K562 (cell line): ENCODE data around the gene CFD. TPM values are rescaled to one million over a fixed set of nuclear protein-coding genes. Genes with fewer than 3 reads are reported as not detected.

Experiments
- ADNP ChIP-seq: fragments of 200-800 bp; sonication (Bioruptor generic); IDR thresholded peaks from 2 replicates; pipeline ENCODE4 v1.6.1; 2016; ENCODE audit warnings: missing genetic modification characterization, missing compliant biosample characterization
- BDP1 ChIP-seq: IDR thresholded peaks from 3 replicates; pipeline ENCODE4 v1.6.1; 2011; ENCODE audit not compliant: insufficient read length, insufficient read depth
- CREB1 ChIP-seq, 2 experiments: sonication (generic) in 1 of 2; formaldehyde crosslinking in 1 of 2; IDR thresholded peaks; 2 replicates each; pipeline versions ENCODE4 v1.6.1 to v1.8.0; 2012 to 2022; ENCODE audit warnings: inconsistent platforms in 1 of 2, mild to moderate bottlenecking in 1 of 2, missing genetic modification reagents in 1 of 2, moderate library complexity in 1 of 2
- ERF ChIP-seq: fragments of 450-650 bp; formaldehyde crosslinking; IDR thresholded peaks from 2 replicates; pipeline ENCODE4 v1.4.0; 2020; ENCODE audit warnings: mild to moderate bottlenecking, mixed read lengths
- ETV6 ChIP-seq, 3 experiments: fragments of 150-350 bp in 1 of 3; sonication (generic) in 1 of 3; formaldehyde crosslinking in 1 of 3; IDR thresholded peaks; 2 replicates each; pipeline versions ENCODE4 v1.6.1 to v1.8.0; 2014 to 2022; ENCODE audit warnings: borderline replicate concordance in 2 of 3, low read depth in 2 of 3, antibody characterized with exemption in 1 of 3, low read length in 1 of 3, mild to moderate bottlenecking in 1 of 3, missing genetic modification reagents in 1 of 3
- FUS ChIP-seq: fragments of 200-400 bp; formaldehyde crosslinking; optimal IDR thresholded peaks from 2 replicates; pipeline ENCODE3; 2017; ENCODE audit warnings: low read depth, low read length
- GTF2A2 ChIP-seq: IDR thresholded peaks from 2 replicates; pipeline ENCODE4 v1.6.1; 2016; ENCODE audit warnings: mild to moderate bottlenecking, missing genetic modification characterization, missing compliant biosample characterization
- HEY1 ChIP-seq: fragments of 250-450 bp; sonication (Bioruptor Pico); IDR thresholded peaks from 2 replicates; pipeline ENCODE4 v1.5.0; 2020; ENCODE audit warnings: mild to moderate bottlenecking, moderate library complexity, borderline replicate concordance
- KAT7 ChIP-seq: sonication (generic); formaldehyde crosslinking; IDR thresholded peaks from 2 replicates; pipeline ENCODE4 v1.8.0; 2022; ENCODE audit warnings: missing genetic modification reagents, mild to moderate bottlenecking, borderline replicate concordance
- NCOA4 ChIP-seq: fragments of 450-650 bp; IDR thresholded peaks from 2 replicates; pipeline ENCODE4 v1.6.1; 2018; ENCODE audit warnings: mild to moderate bottlenecking; ENCODE audit not compliant: partially characterized antibody
- NR4A1 ChIP-seq, 2 experiments: fragments of 250-450 bp in 1 of 2; fragments of 450-650 bp in 1 of 2; sonication (Bioruptor Pico) in 1 of 2; IDR thresholded peaks; 2 replicates each; pipeline versions ENCODE4 v1.4.0 to v1.6.1; 2016 to 2020; ENCODE audit warnings: mild to moderate bottlenecking in 2 of 2, missing compliant biosample characterization in 1 of 2, missing genetic modification characterization in 1 of 2, moderate library complexity in 1 of 2
- PHB2 ChIP-seq: fragments of 450-650 bp; IDR thresholded peaks from 2 replicates; pipeline ENCODE4 v1.6.1; 2017; ENCODE audit warnings: low read depth
- RBM14 ChIP-seq: fragments of 200-400 bp; formaldehyde crosslinking; IDR thresholded peaks from 2 replicates; pipeline ENCODE4 v1.6.1; 2018; ENCODE audit warnings: low read depth, mild to moderate bottlenecking, low read length, moderate library complexity, borderline replicate concordance; ENCODE audit not compliant: insufficient read depth
- RFX1 ChIP-seq: fragments of 450-650 bp; IDR thresholded peaks from 2 replicates; pipeline ENCODE4 v1.6.1; 2016; ENCODE audit warnings: mild to moderate bottlenecking, moderate library complexity
- SMC3 ChIP-seq: conservative IDR thresholded peaks from 2 replicates; pipeline ENCODE4 v1.6.1; 2011; ENCODE audit warnings: low read depth, low read length, improper control_type of control experiment; ENCODE audit not compliant: insufficient read depth
- SP2 ChIP-seq: IDR thresholded peaks from 2 replicates; pipeline ENCODE4 v1.6.1; 2011; ENCODE audit warnings: mild to moderate bottlenecking, low read depth, low read length, moderate library complexity; ENCODE audit not compliant: poor library complexity, severe bottlenecking; ENCODE audit errors: extremely low read depth
- TOE1 ChIP-seq, 2 experiments: fragments of 450-650 bp in 1 of 2; sonication (generic) in 1 of 2; formaldehyde crosslinking in 1 of 2; IDR thresholded peaks; 2 replicates each; pipeline versions ENCODE4 v1.7.1 to v1.8.0; 2016 to 2022; ENCODE audit warnings: borderline replicate concordance in 2 of 2, mild to moderate bottlenecking in 2 of 2, antibody characterized with exemption in 1 of 2, inconsistent platforms in 1 of 2, low read depth in 1 of 2, missing genetic modification reagents in 1 of 2, moderate library complexity in 1 of 2
- ZBTB33 ChIP-seq: sonication (generic); formaldehyde crosslinking; IDR thresholded peaks from 2 replicates; pipeline ENCODE4 v1.8.1; 2023; ENCODE audit warnings: mild to moderate bottlenecking, missing genetic modification reagents
- ZBTB5 ChIP-seq: fragments of 450-650 bp; IDR thresholded peaks from 2 replicates; pipeline ENCODE4 v1.6.1; 2017; ENCODE audit warnings: antibody characterized with exemption
- ZC3H4 ChIP-seq: sonication (generic); formaldehyde crosslinking; IDR thresholded peaks from 2 replicates; pipeline ENCODE4 v1.9.0; 2021; ENCODE audit warnings: missing genetic modification reagents, borderline replicate concordance
- ZKSCAN3 ChIP-seq: fragments of 250-450 bp; sonication (Bioruptor Pico); IDR thresholded peaks from 2 replicates; pipeline ENCODE4 v1.4.0; 2020
- ZNF12 ChIP-seq: sonication (generic); formaldehyde crosslinking; IDR thresholded peaks from 2 replicates; pipeline ENCODE4 v1.4.0; 2020; ENCODE audit warnings: mild to moderate bottlenecking, missing genetic modification reagents
- ZNF133 ChIP-seq: fragments of 250-450 bp; sonication (Bioruptor Pico); IDR thresholded peaks from 2 replicates; pipeline ENCODE4 v1.4.0; 2020; ENCODE audit warnings: mild to moderate bottlenecking
- ZNF140 ChIP-seq: fragments of 250-450 bp; sonication (Bioruptor Pico); IDR thresholded peaks from 2 replicates; pipeline ENCODE4 v1.8.0; 2021; ENCODE audit warnings: moderate library complexity, mild to moderate bottlenecking, inconsistent platforms
- ZNF436 ChIP-seq: fragments of 250-450, 450-650 bp; sonication (Bioruptor Pico); formaldehyde crosslinking; IDR thresholded peaks from 2 replicates; pipeline ENCODE4 v1.7.0; 2020; ENCODE audit warnings: mild to moderate bottlenecking
- polyA plus RNA-seq, 8 experiments: library from polyadenylated mRNA; depleted of rRNA in 4 of 8; stranded (reverse) in 5 of 8; unstranded in 3 of 8; fragments of >200 nt; fragmentation: Nextera tagmentation in 2 of 8; fragmentation: Illumina TruSeq in 1 of 8; extraction: Ambion mirVana in 2 of 8; extraction: Trizol in 1 of 8; gene quantifications; 2 replicates each; pipeline versions ENCODE4 v1.2.1 to v1.2.3, GENCODE V29; 2011 to 2014; ENCODE audit warnings: inconsistent platforms in 1 of 8, missing spikeins in 1 of 8
- total RNA-seq, 7 experiments: library from RNA; depleted of rRNA in 6 of 7; stranded (reverse); fragments of >200 nt in 6 of 7; fragmentation: Illumina TruSeq in 2 of 7; extraction: Trizol in 2 of 7; gene quantifications; 2 replicates each; pipeline versions ENCODE4 v1.2.1 to v1.2.3, GENCODE V29; 2011 to 2021; ENCODE audit warnings: low replicate concordance in 1 of 7

CFD gene
- total and polyA plus RNA-seq, 9 of the 15 experiments (the other 6 are each of a cell fraction or from before 2014, with no cell fraction given): 0.52 to 59.4 (median 7.6) TPM

GRCh38 chr19:867855-868457 is 8.5 kb downstream of the CFD start (continued):
- TF ChIP-seq RFX1 (no peak), HEY1 (CRISPR knock-in tag) (no peak), CREB1 (IDR thresholded peaks at IDR 0.05) (no peak), CREB1 (CRISPR knock-in tag; IDR thresholded peaks at IDR 0.05) (no peak), NCOA4 (no peak), PHB2 (no peak), ZNF140 (CRISPR knock-in tag) (no peak), ZBTB5 (no peak), ETV6 (IDR thresholded peaks at IDR 0.05; ENCODE audit: borderline replicate concordance in 1 of 2, low read depth in 2 of 2, low read length in 1 of 2) (no peak), ETV6 (CRISPR knock-in tag; IDR thresholded peaks at IDR 0.05; ENCODE audit: borderline replicate concordance) (no peak), ZNF133 (CRISPR knock-in tag) (no peak), SP2 (no peak), KAT7 (CRISPR knock-in tag) (no peak), GTF2A2 (tag) (no peak), BDP1 (no peak), NR4A1 (CRISPR knock-in tag; IDR thresholded peaks at IDR 0.05) (no peak), NR4A1 (tag; IDR thresholded peaks at IDR 0.05) (no peak), ZBTB33 (CRISPR knock-in tag) (peak; percentile 87), ERF (no peak), ZNF12 (CRISPR knock-in tag) (no peak), TOE1 (IDR thresholded peaks at IDR 0.05; ENCODE audit: borderline replicate concordance) (no peak), TOE1 (CRISPR knock-in tag; IDR thresholded peaks at IDR 0.05; ENCODE audit: borderline replicate concordance, low read depth) (0 out of 2 replicates have a peak, but pooled peaks have one; percentile 14), RBM14 (0 out of 2 replicates have a peak, but pooled peaks have one; percentile 70), FUS (peak; percentile 79), ADNP (tag) (no peak), ZNF436 (CRISPR knock-in tag) (no peak), ZKSCAN3 (CRISPR knock-in tag) (no peak), SMC3 (no peak), ZC3H4 (CRISPR knock-in tag) (no peak)
